Astrocyte (in vitro differentiated cells and primary cell): ENCODE results near the gene GRIN3B. TPM values are rescaled to one million over a fixed set of nuclear protein-coding genes. Genes with fewer than 3 reads are reported as not detected.

ENCODE experiments used
- DNase-seq: peaks from one replicate; pipeline ENCODE4 v3.0.0-alpha.2; 2010; ENCODE audit warnings: low read depth
- FAIRE-seq: peaks from 2 replicates; lab custom pipeline; 2011; peaks lifted over from hg19 to GRCh38; lab: Jason Lieb, UNC
- H2AFZ ChIP-seq: 2 replicates; pipeline ENCODE4 v1.6.0; 2012; ENCODE audit warnings: low read depth, low read length, inconsistent platforms
- H3K27ac ChIP-seq: 2 replicates; pipeline ENCODE4 v1.5.1; 2011; ENCODE audit warnings: low read depth, low read length, inconsistent platforms
- H3K27me3 ChIP-seq: 2 replicates; pipeline ENCODE4 v1.6.0; 2011; ENCODE audit warnings: low read length, inconsistent platforms; ENCODE audit not compliant: insufficient read depth
- H3K36me3 ChIP-seq: 2 replicates; pipeline ENCODE4 v1.5.1; 2011; ENCODE audit warnings: low read length, inconsistent platforms; ENCODE audit not compliant: insufficient read depth
- H3K4me1 ChIP-seq: 2 replicates; pipeline ENCODE4 v1.5.1; 2011; ENCODE audit warnings: low read length, inconsistent platforms; ENCODE audit not compliant: insufficient read depth
- H3K4me2 ChIP-seq: 2 replicates; pipeline ENCODE4 v1.6.0; 2012; ENCODE audit warnings: low read length, inconsistent platforms
- H3K4me3 ChIP-seq: 2 replicates; pipeline ENCODE4 v1.5.1; 2011; ENCODE audit warnings: low read depth, mild to moderate bottlenecking, low read length, inconsistent platforms; ENCODE audit not compliant: insufficient read depth
- H3K79me2 ChIP-seq: 2 replicates; pipeline ENCODE4 v1.6.0; 2012; ENCODE audit warnings: mild to moderate bottlenecking, low read length, inconsistent platforms; ENCODE audit not compliant: insufficient read depth
- H3K9ac ChIP-seq: 2 replicates; pipeline ENCODE4 v1.6.0; 2012; ENCODE audit warnings: mild to moderate bottlenecking, low read length, inconsistent platforms
- H3K9me3 ChIP-seq: 2 replicates; pipeline ENCODE4 v1.5.1; 2012; ENCODE audit warnings: low read depth, mild to moderate bottlenecking, low read length, inconsistent platforms; ENCODE audit not compliant: insufficient read depth
- H4K20me1 ChIP-seq: 2 replicates; pipeline ENCODE4 v1.6.0; 2012; ENCODE audit warnings: low read length, inconsistent platforms; ENCODE audit not compliant: insufficient read depth
- H3K27ac Mint-ChIP-seq: one replicate; pipeline ENCODE4 v1.8.0; 2021; ENCODE audit warnings: mild to moderate bottlenecking, mixed read lengths; ENCODE audit not compliant: unreplicated experiment
- H3K27me3 Mint-ChIP-seq: one replicate; pipeline ENCODE4 v1.8.0; 2021; ENCODE audit warnings: low read depth, mixed read lengths; ENCODE audit not compliant: unreplicated experiment
- H3K36me3 Mint-ChIP-seq: one replicate; pipeline ENCODE4 v1.8.0; 2021; ENCODE audit warnings: low read depth, mixed read lengths; ENCODE audit not compliant: unreplicated experiment
- H3K4me1 Mint-ChIP-seq: one replicate; pipeline ENCODE4 v1.8.0; 2021; ENCODE audit warnings: low read depth, mixed read lengths; ENCODE audit not compliant: unreplicated experiment
- H3K4me3 Mint-ChIP-seq: one replicate; pipeline ENCODE4 v1.8.0; 2021; ENCODE audit warnings: mild to moderate bottlenecking, moderate library complexity, mixed read lengths; ENCODE audit not compliant: unreplicated experiment
- H3K9me3 Mint-ChIP-seq: one replicate; pipeline ENCODE4 v1.8.0; 2021; ENCODE audit warnings: mild to moderate bottlenecking, mixed read lengths; ENCODE audit not compliant: unreplicated experiment
- CTCF ChIP-seq: IDR thresholded peaks from 2 replicates; pipeline ENCODE4 v1.5.1; 2011; ENCODE audit warnings: low read depth, mild to moderate bottlenecking, inconsistent platforms, low read length, moderate library complexity; ENCODE audit not compliant: insufficient read depth
- EZH2 ChIP-seq: IDR thresholded peaks from 2 replicates; pipeline ENCODE4 v1.6.1; 2012; ENCODE audit warnings: mild to moderate bottlenecking, low read length, inconsistent platforms; ENCODE audit not compliant: insufficient read depth
- total RNA-seq: library from RNA; stranded (reverse); gene quantifications from 2 replicates; pipeline ENCODE4 v1.2.1, GENCODE V29; 2021

GRIN3B gene
- total RNA-seq, 1 donor from 2014 or later: 2.7 TPM

- peaks cover 21% of the 10 kb centered on the region for H3K4me1 Mint-ChIP-seq
- H3K4me1 ChIP-seq: peaks cover 33% of the 10 kb centered on the region
- no peaks in the 10 kb centered on the region for H3K27me3 Mint-ChIP-seq
- peak overlapping the region; percentile 87 for H3K4me2 ChIP-seq
- peaks cover 17% of the 10 kb centered on the region for H3K36me3 ChIP-seq
- peak overlapping the region; percentile 22 for H3K9ac ChIP-seq
- no peaks in the 10 kb centered on the region for H3K27me3 ChIP-seq
- peaks cover 50% of the 10 kb centered on the region for H4K20me1 ChIP-seq
- H3K27ac Mint-ChIP-seq: peak overlapping the region; percentile 83
- no peak overlapping the region for H2AFZ ChIP-seq
- DNase-seq: no peak
- peak overlapping the region; percentile 15 for H3K4me3 ChIP-seq
- H3K9me3 Mint-ChIP-seq: no peaks in the 10 kb centered on the region
- H3K9me3 ChIP-seq: no peaks in the 10 kb centered on the region
- no peak overlapping the region for H3K27ac ChIP-seq
- no peak for TF ChIP-seq EZH2
- TF ChIP-seq CTCF: no peak
- FAIRE-seq: no peak
- H3K4me3 Mint-ChIP-seq: peak overlapping the region; percentile 82
- peaks cover 20% of the 10 kb centered on the region for H3K36me3 Mint-ChIP-seq
- H3K79me2 ChIP-seq: peaks cover 9% of the 10 kb centered on the region
These were observed 38.9 kb downstream of the GRIN3B start for GRCh38 chr19:1038978-1039645.

GRCh38 chr19:1039646-1040475 lies 39.6 kb downstream of the GRIN3B start, which contains the start of gene ABCA7:
Gene ABCA7, plus strand, starts transcription at chr19:1040107. Its CDS starts 1,255 bp downstream, at chr19:1041362.
- Histone ChIP-seq H3K79me2 (peaks cover 9% of the 10 kb centered on the region), H3K4me2 (peak within 1 kb of the TSS; percentile 87), H3K27ac (no peak within 1 kb of the TSS), H3K4me3 (peak within 1 kb of the TSS; percentile 42), H3K4me1 (peaks cover 33% of the 10 kb centered on the region), H2AFZ (no peak within 1 kb of the TSS), H3K36me3 (peaks cover 17% of the 10 kb centered on the region), H3K27me3 (no peaks in the 10 kb centered on the region), H3K9ac (peak within 1 kb of the TSS; percentile 36), H4K20me1 (peaks cover 50% of the 10 kb centered on the region), H3K9me3 (no peaks in the 10 kb centered on the region)
- Mint-ChIP-seq H3K9me3 (no peaks in the 10 kb centered on the region), H3K4me3 (peak within 1 kb of the TSS; percentile 82), H3K4me1 (peaks cover 21% of the 10 kb centered on the region), H3K27ac (peak within 1 kb of the TSS; percentile 83), H3K36me3 (peaks cover 20% of the 10 kb centered on the region), H3K27me3 (no peaks in the 10 kb centered on the region)
- FAIRE-seq: no peak
- no peak for TF ChIP-seq CTCF
- no peak for TF ChIP-seq EZH2
- peak; percentile 93 for DNase-seq
